Panc1 (cell line): ENCODE results near the gene SLAMF1. TPM values are rescaled to one million over a fixed set of nuclear protein-coding genes. Genes with fewer than 3 reads are reported as not detected.

Experiments
- ATAC-seq: fragments of 200-7000 bp; cut with Tn5 transposase; 2 replicates; pipeline ENCODE4 v1.9.1; 2020; ENCODE audit warnings: mild to moderate bottlenecking, moderate library complexity
- BruUV-seq: library from RNA; stranded (reverse); fragments of 400-500 nt; replicated peaks from 2 replicates; lab custom pipeline; 2021; lab: Mats Ljungman, UMichigan
- CTCF ChIA-PET: fragments of 300-600 bp; sonication (Branson Sonifier 250); formaldehyde crosslinking; loops from one replicate; lab custom pipeline; 2022; ENCODE audit warnings: antibody characterized with exemption; lab: Charles Lee
- POLR2A ChIA-PET: fragments of 300-600 bp; sonication (Branson Sonifier 250); formaldehyde crosslinking; loops from one replicate; lab custom pipeline; 2022; ENCODE audit warnings: antibody characterized with exemption; lab: Charles Lee
- DNase-seq: peaks from one replicate; pipeline ENCODE4 v3.0.0-alpha.2; 2010; ENCODE audit warnings: low read depth, low spot score
- H3K27ac ChIP-seq: 2 replicates; pipeline ENCODE4 v1.5.1; 2011; ENCODE audit warnings: mild to moderate bottlenecking, low read length, inconsistent platforms
- H3K27me3 ChIP-seq: fragments of 200-500 bp; sonication (Bioruptor generic); 2 replicates; pipeline ENCODE4 v1.6.0; 2014; ENCODE audit warnings: low read length, inconsistent platforms; ENCODE audit not compliant: control insufficient read depth, insufficient read depth
- H3K36me3 ChIP-seq: fragments of 200-500 bp; sonication (Bioruptor generic); 2 replicates; pipeline ENCODE4 v1.5.1; 2014; ENCODE audit warnings: inconsistent platforms, mild to moderate bottlenecking, low read length, moderate library complexity; ENCODE audit not compliant: control insufficient read depth, insufficient read depth
- H3K4me1 ChIP-seq: 2 replicates; pipeline ENCODE4 v1.5.1; 2011; ENCODE audit warnings: inconsistent platforms, mild to moderate bottlenecking, low read length, moderate library complexity; ENCODE audit not compliant: control insufficient read depth, insufficient read depth
- H3K4me3 ChIP-seq, 2 experiments: 2 replicates each; pipeline ENCODE4 v1.5.1; 2011 to 2012; ENCODE audit warnings: low read depth in 2 of 2, low read length in 2 of 2, mild to moderate bottlenecking in 2 of 2, inconsistent platforms in 1 of 2, moderate library complexity in 1 of 2
- H3K9me3 ChIP-seq: fragments of 200-500 bp; sonication (Bioruptor generic); 2 replicates; pipeline ENCODE4 v1.5.1; 2014; ENCODE audit warnings: low read depth, mild to moderate bottlenecking, inconsistent platforms, low read length, moderate library complexity; ENCODE audit not compliant: control insufficient read depth, insufficient read depth
- CTCF ChIP-seq: fragments of 450-650 bp; IDR thresholded peaks from 2 replicates; pipeline ENCODE4 v1.5.1; 2017; ENCODE audit warnings: mild to moderate bottlenecking
- POLR2AphosphoS5 ChIP-seq: IDR thresholded peaks from 2 replicates; pipeline ENCODE4 v1.6.1; 2012; ENCODE audit warnings: mild to moderate bottlenecking, low read depth, low read length, moderate library complexity
- REST ChIP-seq, 2 experiments: IDR thresholded peaks; 2 replicates each; pipeline ENCODE4 v1.6.1; 2011 to 2012; ENCODE audit warnings: low read depth in 2 of 2, control low read depth in 1 of 2, low read length in 1 of 2, mild to moderate bottlenecking in 1 of 2, moderate library complexity in 1 of 2; ENCODE audit not compliant: insufficient read depth in 1 of 2
- SIN3A ChIP-seq: IDR thresholded peaks from 2 replicates; pipeline ENCODE4 v1.6.1; 2012; ENCODE audit warnings: low read depth, mild to moderate bottlenecking, low read length, moderate library complexity, borderline replicate concordance; ENCODE audit not compliant: insufficient read depth
- TCF7L2 ChIP-seq: IDR thresholded peaks from 2 replicates; pipeline ENCODE4 v1.6.1; 2011; ENCODE audit warnings: mild to moderate bottlenecking, low read depth, low read length, inconsistent platforms
- in situ Hi-C: cut with HindIII; loops from 2 replicates; pipeline ENCODE4 v1.10.0; 2016; ENCODE audit warnings: low sequenced_read_pairs, low pct_unique_long_range_greater_than_20kb
- intact Hi-C: fragments of 100-400 bp; cut with micrococcal nuclease; formaldehyde crosslinking; loops from one replicate; pipeline ENCODE4 v1.10.0; 2022; ENCODE audit not compliant: unreplicated experiment
- total RNA-seq: library from RNA; stranded (reverse); gene quantifications from one replicate; pipeline ENCODE4 v1.2.1, GENCODE V29; 2021; ENCODE audit not compliant: unreplicated experiment

Gene SLAMF1
- total RNA-seq, 1 experiment from 2014 or later = not detected

GRCh38 chr1:160605792-160606479 lies 40.9 kb downstream of the SLAMF1 start:
- intact Hi-C loops = loop anchor here (5.0 kb wide), 1 partner anchor 64 kb away; no protein-coding TSS in a partner anchor
- Histone ChIP-seq H3K4me3 (no peak overlapping the region), H3K9me3 (no peaks in the 10 kb centered on the region), H3K27me3 (no peaks in the 10 kb centered on the region), H3K4me1 (no peaks in the 10 kb centered on the region), H3K27ac (no peak overlapping the region), H3K36me3 (no peaks in the 10 kb centered on the region)
- ATAC-seq (no peak), DNase-seq (no peak)
- TF ChIP-seq TCF7L2 = no peak
- TF ChIP-seq CTCF = no peak
- no peak for TF ChIP-seq SIN3A
- TF ChIP-seq REST (IDR thresholded peaks at IDR 0.05; ENCODE audit: insufficient read depth in 1 of 2, low read depth in 2 of 2, low read length in 1 of 2) = no peak
- no peak for TF ChIP-seq POLR2AphosphoS5
- in situ Hi-C loops = no loop called here
- CTCF ChIA-PET = no interaction called here
- no TSS peak for BruUV-seq
- POLR2A ChIA-PET = no interaction called here

- no peak overlapping the region for H3K4me3 ChIP-seq
- intact Hi-C loops = loop anchor here (5.0 kb wide), 1 partner anchor 63 kb away; no protein-coding TSS in a partner anchor
- ChIA-PET POLR2A (no interaction called here), CTCF (no interaction called here)
- H3K9me3 ChIP-seq = no peaks in the 10 kb centered on the region
- no peaks in the 10 kb centered on the region for H3K36me3 ChIP-seq
- no TSS peak for BruUV-seq
- no peaks in the 10 kb centered on the region for H3K4me1 ChIP-seq
- DNase-seq (no peak), ATAC-seq (no peak)
- H3K27ac ChIP-seq = no peak overlapping the region
- TF ChIP-seq TCF7L2 = no peak
- TF ChIP-seq REST (IDR thresholded peaks at IDR 0.05; ENCODE audit: insufficient read depth in 1 of 2, low read depth in 2 of 2, low read length in 1 of 2) = no peak
- no peaks in the 10 kb centered on the region for H3K27me3 ChIP-seq
- in situ Hi-C loops = no loop called here
Observed at GRCh38 chr1:160605205-160605604, 41.6 kb downstream of the SLAMF1 start.
